ENCODE results near the gene PRG3. TPM values are rescaled to one million over a fixed set of nuclear protein-coding genes. Genes with fewer than 3 reads are reported as not detected.

Gene PRG3
- total and polyA plus RNA-seq, 2 experiments from 2014 or later = not detected

DNA sequence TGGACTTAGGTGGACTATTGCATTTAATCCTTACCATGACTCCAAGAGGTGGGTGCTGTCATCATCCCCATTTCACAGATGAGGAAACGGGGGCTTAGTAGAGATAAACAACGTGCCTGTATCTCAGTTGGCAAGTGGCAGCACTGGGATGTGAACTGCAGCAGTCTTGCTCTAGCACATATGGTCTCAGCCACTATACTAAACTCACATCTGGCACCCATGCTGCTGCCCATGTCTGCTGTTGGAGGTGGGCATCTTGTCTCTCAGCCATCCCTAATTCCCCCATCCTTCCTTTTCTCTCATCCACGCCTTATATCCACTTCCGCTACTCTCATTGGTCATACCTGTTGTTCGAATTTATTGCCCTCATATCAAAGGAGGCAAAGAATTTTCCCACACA is 3.8 kb downstream of the PRG3 start:
- Histone ChIP-seq H3K27ac (no peak overlapping the region), H3K9me3 (ENCODE audit: low read depth) (no peaks in the 10 kb centered on the region), H3K4me1 (ENCODE audit: insufficient read depth) (no peaks in the 10 kb centered on the region), H3K36me3 (replicated peaks; ENCODE audit: insufficient read depth, low read depth) (no peaks in the 10 kb centered on the region), H3K27me3 (no peaks in the 10 kb centered on the region), H3K9me2 (replicated peaks; ENCODE audit: insufficient read depth) (no peaks in the 10 kb centered on the region), H3K79me2 (no peaks in the 10 kb centered on the region), H3K4me2 (no peak overlapping the region), H2AFZ (no peak overlapping the region), H3K4me3 (no peak overlapping the region), H4K20me1 (ENCODE audit: insufficient read depth, poor library complexity, severe bottlenecking) (no peaks in the 10 kb centered on the region)
- TF ChIP-seq EZH2phosphoT487 (IDR thresholded peaks at IDR 0.05; ENCODE audit: low read depth, severe bottlenecking, unreplicated experiment) (no peak), EZH2 (IDR thresholded peaks at IDR 0.05; ENCODE audit: borderline replicate concordance) (no peak)
- TF ChIP-seq, protein P1, sequence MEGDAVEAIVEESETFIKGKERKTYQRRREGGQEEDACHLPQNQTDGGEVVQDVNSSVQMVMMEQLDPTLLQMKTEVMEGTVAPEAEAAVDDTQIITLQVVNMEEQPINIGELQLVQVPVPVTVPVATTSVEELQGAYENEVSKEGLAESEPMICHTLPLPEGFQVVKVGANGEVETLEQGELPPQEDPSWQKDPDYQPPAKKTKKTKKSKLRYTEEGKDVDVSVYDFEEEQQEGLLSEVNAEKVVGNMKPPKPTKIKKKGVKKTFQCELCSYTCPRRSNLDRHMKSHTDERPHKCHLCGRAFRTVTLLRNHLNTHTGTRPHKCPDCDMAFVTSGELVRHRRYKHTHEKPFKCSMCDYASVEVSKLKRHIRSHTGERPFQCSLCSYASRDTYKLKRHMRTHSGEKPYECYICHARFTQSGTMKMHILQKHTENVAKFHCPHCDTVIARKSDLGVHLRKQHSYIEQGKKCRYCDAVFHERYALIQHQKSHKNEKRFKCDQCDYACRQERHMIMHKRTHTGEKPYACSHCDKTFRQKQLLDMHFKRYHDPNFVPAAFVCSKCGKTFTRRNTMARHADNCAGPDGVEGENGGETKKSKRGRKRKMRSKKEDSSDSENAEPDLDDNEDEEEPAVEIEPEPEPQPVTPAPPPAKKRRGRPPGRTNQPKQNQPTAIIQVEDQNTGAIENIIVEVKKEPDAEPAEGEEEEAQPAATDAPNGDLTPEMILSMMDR (IDR thresholded peaks at IDR 0.05; ENCODE audit: poor library complexity) = no peak
- DNase-seq (ENCODE audit: low spot score) = no peak
- WGBS (ENCODE audit: low lambda C conversion rate, missing lambda C conversion rate) = 71% methylated on average over 5 of the region's 5 CpGs

DNA sequence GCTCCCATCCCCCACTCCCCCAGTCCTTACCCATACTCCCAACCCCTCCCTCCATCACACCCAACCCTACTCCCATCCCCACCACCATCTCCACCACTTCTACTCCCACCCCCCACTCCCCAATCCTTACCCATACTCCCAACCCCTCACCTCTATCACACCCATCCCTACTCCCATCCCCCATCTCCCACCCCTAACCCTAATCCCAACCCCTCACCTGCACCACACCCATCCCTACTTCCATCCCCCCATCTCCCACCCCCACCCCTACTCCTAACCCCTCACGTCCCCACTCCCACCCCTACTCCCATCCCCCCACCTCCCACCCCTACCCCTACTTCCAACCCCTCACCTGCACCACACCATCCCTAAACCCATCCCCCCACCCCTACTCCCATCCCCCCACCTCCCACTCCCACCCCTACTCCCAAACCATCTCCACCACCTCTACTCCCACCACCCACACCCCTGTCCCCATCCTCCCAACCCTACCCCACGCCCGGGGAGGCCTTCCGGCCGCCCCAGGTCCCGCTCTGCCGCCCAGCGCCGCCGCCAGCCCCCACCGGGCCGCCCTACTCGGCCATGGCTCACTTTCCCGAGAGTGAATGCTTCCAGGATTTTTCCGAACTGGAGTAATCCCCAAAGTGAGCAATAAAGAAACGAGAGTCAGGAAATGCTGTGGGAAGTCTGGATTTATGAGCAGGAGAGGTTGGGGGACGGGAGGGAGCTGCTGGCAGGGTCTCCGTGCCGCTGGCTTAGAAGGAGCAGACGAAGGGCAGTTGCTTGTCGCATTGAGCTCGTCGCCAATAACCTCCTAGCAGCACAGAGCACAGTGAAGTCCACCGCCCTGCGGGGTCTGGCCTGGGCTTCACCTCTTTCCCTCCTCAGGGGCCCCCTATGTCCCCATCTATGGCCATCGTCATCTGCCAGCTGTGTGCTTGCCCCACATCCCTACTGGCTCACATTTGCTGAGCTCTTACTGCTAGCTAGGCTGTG is 4.6 kb downstream of the PRG3 start:
- Histone ChIP-seq H3K27me3 (no peaks in the 10 kb centered on the region), H3K36me3 (replicated peaks; ENCODE audit: insufficient read depth, low read depth) (no peaks in the 10 kb centered on the region), H4K20me1 (ENCODE audit: insufficient read depth, poor library complexity, severe bottlenecking) (no peaks in the 10 kb centered on the region), H3K79me2 (no peaks in the 10 kb centered on the region), H3K9me3 (ENCODE audit: low read depth) (no peaks in the 10 kb centered on the region), H3K4me1 (ENCODE audit: insufficient read depth) (no peaks in the 10 kb centered on the region), H3K4me2 (no peak overlapping the region), H3K9me2 (replicated peaks; ENCODE audit: insufficient read depth) (no peaks in the 10 kb centered on the region), H3K4me3 (no peak overlapping the region), H2AFZ (no peak overlapping the region), H3K27ac (no peak overlapping the region)
- TF ChIP-seq EZH2phosphoT487 (IDR thresholded peaks at IDR 0.05; ENCODE audit: low read depth, severe bottlenecking, unreplicated experiment) (no peak), EZH2 (IDR thresholded peaks at IDR 0.05; ENCODE audit: borderline replicate concordance) (no peak)
- DNase-seq (ENCODE audit: low spot score) = no peak
- WGBS (ENCODE audit: low lambda C conversion rate, missing lambda C conversion rate) = 61% methylated on average over 23 of the region's 26 CpGs

DNA sequence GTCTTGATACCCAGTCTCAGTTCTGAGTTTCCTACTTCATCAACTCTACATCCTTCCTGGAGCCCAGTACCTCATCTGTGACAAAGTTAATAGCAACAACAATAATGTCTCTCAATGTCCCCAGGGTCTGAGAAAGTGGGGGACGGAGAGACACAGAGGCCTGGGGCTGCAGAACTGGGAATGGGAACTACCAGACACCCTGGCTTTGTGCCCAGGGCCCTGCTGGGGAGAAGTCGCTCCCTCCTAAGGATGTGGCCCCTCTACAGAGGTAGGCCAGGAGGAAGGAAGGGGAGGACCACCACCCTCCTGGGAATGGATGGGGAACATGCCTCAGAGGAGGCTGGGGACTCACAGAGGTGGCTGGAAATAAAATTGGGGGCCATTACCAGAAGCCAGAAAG is 5.5 kb downstream of the PRG3 start:
- Histone ChIP-seq H3K4me1 (ENCODE audit: insufficient read depth) (no peaks in the 10 kb centered on the region), H3K79me2 (no peaks in the 10 kb centered on the region), H3K27me3 (no peaks in the 10 kb centered on the region), H3K4me3 (no peak overlapping the region), H3K36me3 (replicated peaks; ENCODE audit: insufficient read depth, low read depth) (no peaks in the 10 kb centered on the region), H2AFZ (no peak overlapping the region), H4K20me1 (ENCODE audit: insufficient read depth, poor library complexity, severe bottlenecking) (no peaks in the 10 kb centered on the region), H3K27ac (no peak overlapping the region), H3K9me3 (ENCODE audit: low read depth) (no peaks in the 10 kb centered on the region), H3K9me2 (replicated peaks; ENCODE audit: insufficient read depth) (no peaks in the 10 kb centered on the region), H3K4me2 (no peak overlapping the region)
- TF ChIP-seq EZH2phosphoT487 (IDR thresholded peaks at IDR 0.05; ENCODE audit: low read depth, severe bottlenecking, unreplicated experiment) (no peak), EZH2 (IDR thresholded peaks at IDR 0.05; ENCODE audit: borderline replicate concordance) (no peak)
- TF ChIP-seq, protein P1 (IDR thresholded peaks at IDR 0.05; ENCODE audit: poor library complexity) = no peak
- WGBS (ENCODE audit: low lambda C conversion rate, missing lambda C conversion rate) = 90% methylated on average over 2 of the region's 2 CpGs
- no peak for DNase-seq (ENCODE audit: low spot score)

DNA sequence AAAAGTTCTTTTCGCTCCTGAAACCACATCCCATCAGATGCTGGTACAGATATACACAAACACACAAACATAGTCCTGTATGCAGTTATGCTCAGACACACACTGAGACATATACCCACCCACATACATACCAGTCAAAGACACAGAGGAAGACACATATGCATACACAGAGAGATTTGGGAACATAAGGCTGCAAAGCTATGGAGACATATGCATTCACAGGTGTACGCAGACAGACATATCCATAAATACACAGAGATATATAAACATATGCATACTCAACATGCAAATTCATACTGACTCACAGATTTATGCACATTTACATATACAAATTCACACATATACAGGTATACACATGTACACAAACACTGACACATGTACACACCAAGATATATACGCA is 6.0 kb downstream of the PRG3 start:
- H4K20me1 ChIP-seq (ENCODE audit: insufficient read depth, poor library complexity, severe bottlenecking) = no peaks in the 10 kb centered on the region
- no peak overlapping the region for H2AFZ ChIP-seq
- no peaks in the 10 kb centered on the region for H3K79me2 ChIP-seq
- H3K27ac ChIP-seq = no peak overlapping the region
- DNase-seq (ENCODE audit: low spot score) = no peak
- no peaks in the 10 kb centered on the region for H3K4me1 ChIP-seq (ENCODE audit: insufficient read depth)
- H3K4me3 ChIP-seq = no peak overlapping the region
- TF ChIP-seq EZH2 (IDR thresholded peaks at IDR 0.05; ENCODE audit: borderline replicate concordance) (no peak), EZH2phosphoT487 (IDR thresholded peaks at IDR 0.05; ENCODE audit: low read depth, severe bottlenecking, unreplicated experiment) (no peak)
- TF ChIP-seq, protein P1 (IDR thresholded peaks at IDR 0.05; ENCODE audit: poor library complexity) = no peak
- H3K9me2 ChIP-seq (replicated peaks; ENCODE audit: insufficient read depth) = no peaks in the 10 kb centered on the region
- no peaks in the 10 kb centered on the region for H3K9me3 ChIP-seq (ENCODE audit: low read depth)
- no peaks in the 10 kb centered on the region for H3K36me3 ChIP-seq (replicated peaks; ENCODE audit: insufficient read depth, low read depth)
- 93% methylated on average over 3 of the region's 3 CpGs for WGBS (ENCODE audit: low lambda C conversion rate, missing lambda C conversion rate)
- no peaks in the 10 kb centered on the region for H3K27me3 ChIP-seq
- H3K4me2 ChIP-seq = no peak overlapping the region

Data from hepatocyte (in vitro differentiated cells).